SK-N-SH (cell line): Measurements from ENCODE around the gene PAPPA2.

Source experiments
- CTCF ChIP-seq: fragments of 200-600 bp; sonication (generic); IDR thresholded peaks from 2 replicates; pipeline ENCODE4 v1.6.1; 2017; ENCODE audit warnings: antibody characterized with exemption, mild to moderate bottlenecking, moderate library complexity
- FOXJ3 ChIP-seq: sonication (generic); formaldehyde crosslinking; IDR thresholded peaks from 2 replicates; pipeline ENCODE4 v1.5.1; 2020; ENCODE audit warnings: mild to moderate bottlenecking, missing genetic modification reagents
- FOXM1 ChIP-seq: IDR thresholded peaks from 2 replicates; pipeline ENCODE4 v1.4.0; 2012; ENCODE audit warnings: low read depth, mild to moderate bottlenecking
- JUND ChIP-seq: IDR thresholded peaks from 2 replicates; pipeline ENCODE4 v1.4.0; 2012
- MAX ChIP-seq: IDR thresholded peaks from 2 replicates; pipeline ENCODE4 v1.4.0; 2012; ENCODE audit warnings: low read depth
- RXRA ChIP-seq: IDR thresholded peaks from 2 replicates; pipeline ENCODE4 v1.4.0; 2012; ENCODE audit warnings: low read depth, mild to moderate bottlenecking, borderline replicate concordance
- TEAD4 ChIP-seq: IDR thresholded peaks from 2 replicates; pipeline ENCODE4 v1.4.0; 2012; ENCODE audit warnings: mild to moderate bottlenecking, borderline replicate concordance; ENCODE audit not compliant: insufficient read depth
- YY1 ChIP-seq: IDR thresholded peaks from 2 replicates; pipeline ENCODE4 v1.4.0; 2012; ENCODE audit warnings: low read depth, mild to moderate bottlenecking
- TF ChIP-seq, protein P1 (sequence below): fragments of 150-350 bp; IDR thresholded peaks from 2 replicates; pipeline ENCODE4 v1.6.1; 2016; ENCODE audit warnings: mild to moderate bottlenecking, low read depth, low read length

GRCh38 chr1:176551146-176551545 is 88.2 kb downstream of the PAPPA2 start:
- TF ChIP-seq CTCF (no peak), FOXM1 (no peak), RXRA (no peak), TEAD4 (no peak), YY1 (no peak), JUND (no peak), FOXJ3 (CRISPR knock-in tag) (no peak), MAX (no peak)
- TF ChIP-seq, protein P1, sequence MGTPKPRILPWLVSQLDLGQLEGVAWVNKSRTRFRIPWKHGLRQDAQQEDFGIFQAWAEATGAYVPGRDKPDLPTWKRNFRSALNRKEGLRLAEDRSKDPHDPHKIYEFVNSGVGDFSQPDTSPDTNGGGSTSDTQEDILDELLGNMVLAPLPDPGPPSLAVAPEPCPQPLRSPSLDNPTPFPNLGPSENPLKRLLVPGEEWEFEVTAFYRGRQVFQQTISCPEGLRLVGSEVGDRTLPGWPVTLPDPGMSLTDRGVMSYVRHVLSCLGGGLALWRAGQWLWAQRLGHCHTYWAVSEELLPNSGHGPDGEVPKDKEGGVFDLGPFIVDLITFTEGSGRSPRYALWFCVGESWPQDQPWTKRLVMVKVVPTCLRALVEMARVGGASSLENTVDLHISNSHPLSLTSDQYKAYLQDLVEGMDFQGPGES = no peak
